ENCODE results near the gene RELA.
"Not testable (repeated sequence)": the region's sequence is repeated elsewhere in the genome, so short reads cannot be mapped to it uniquely, and the experiment has no call there.

Gene RELA

GRCh38 chr11:65663639-65664200 is 1.0 kb upstream of the RELA start:
- no peak for DNase-seq

- no peak for DNase-seq
Observed at GRCh38 chr11:65662247-65662798, 393 bp downstream of the RELA start.

GRCh38 chr11:65661599-65662246 is 993 bp downstream of the RELA start:
- DNase-seq: no peak

- not testable (repeated sequence) for DNase-seq
Observed at GRCh38 chr11:65660908-65661307, 1.8 kb downstream of the RELA start.

- DNase-seq: no peak
Observed at GRCh38 chr11:65660038-65660437, 2.7 kb downstream of the RELA start.

GRCh38 chr11:65658174-65659021 is 4.3 kb downstream of the RELA start:
- DNase-seq: no peak

GRCh38 chr11:65657426-65657825 is 5.3 kb downstream of the RELA start:
- DNase-seq: no peak

GRCh38 chr11:65655570-65656332 is 7.0 kb downstream of the RELA start:
- no peak for DNase-seq

- no peak for DNase-seq
Observed at GRCh38 chr11:65654375-65655349, 8.1 kb downstream of the RELA start.

DNA sequence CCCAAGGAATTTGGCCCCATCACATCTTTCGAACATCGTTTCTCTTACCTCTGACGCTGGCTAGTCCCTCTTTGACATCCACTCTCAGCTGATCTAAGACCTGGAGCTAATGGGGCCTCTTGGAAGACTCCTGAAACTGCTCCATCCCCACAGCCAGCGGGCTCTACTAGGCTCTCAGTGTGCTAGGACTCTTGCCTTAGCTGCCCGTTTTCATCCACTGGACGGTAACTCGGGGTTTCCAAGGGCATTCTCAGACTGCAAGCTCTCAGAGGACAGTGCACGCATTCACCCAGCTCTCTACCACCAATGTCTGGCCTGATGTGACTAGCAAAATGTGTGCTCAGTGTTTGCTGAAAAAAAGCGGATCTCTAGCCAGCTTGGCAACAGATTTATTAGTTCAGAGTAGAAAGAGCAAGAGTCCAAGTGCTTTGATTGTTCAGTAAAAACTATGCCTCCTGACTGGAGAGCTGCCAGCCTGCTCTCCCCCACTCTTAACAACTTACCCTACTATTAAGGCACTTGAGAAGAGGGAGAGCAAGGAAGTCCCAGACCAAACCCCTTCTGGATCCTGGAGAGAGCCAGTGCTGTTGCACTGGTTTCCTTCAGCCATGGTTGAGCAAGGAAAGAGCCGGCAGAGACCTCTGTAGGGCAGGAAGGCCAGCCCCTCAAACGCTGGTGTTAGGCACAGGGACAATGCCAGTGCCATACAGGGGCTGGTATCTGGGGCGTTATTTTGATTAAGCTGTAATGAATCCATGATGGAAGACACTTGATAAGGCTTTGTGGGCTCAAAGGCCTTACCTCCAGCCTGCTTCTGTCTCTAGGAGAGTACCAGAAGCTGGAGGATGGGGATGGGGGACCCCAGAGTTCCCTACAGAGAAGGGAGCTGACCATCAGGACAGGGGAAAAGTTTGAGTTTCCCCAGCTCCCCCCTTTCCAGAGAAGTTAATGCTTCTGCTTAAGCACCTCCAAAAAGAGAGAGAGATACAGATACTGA is 9.2 kb downstream of the RELA start:
- DNase-seq: peak; percentile 3

- DNase-seq: peak; percentile 98
Observed at GRCh38 chr11:65652511-65653228, 10.0 kb downstream of the RELA start.

DNA sequence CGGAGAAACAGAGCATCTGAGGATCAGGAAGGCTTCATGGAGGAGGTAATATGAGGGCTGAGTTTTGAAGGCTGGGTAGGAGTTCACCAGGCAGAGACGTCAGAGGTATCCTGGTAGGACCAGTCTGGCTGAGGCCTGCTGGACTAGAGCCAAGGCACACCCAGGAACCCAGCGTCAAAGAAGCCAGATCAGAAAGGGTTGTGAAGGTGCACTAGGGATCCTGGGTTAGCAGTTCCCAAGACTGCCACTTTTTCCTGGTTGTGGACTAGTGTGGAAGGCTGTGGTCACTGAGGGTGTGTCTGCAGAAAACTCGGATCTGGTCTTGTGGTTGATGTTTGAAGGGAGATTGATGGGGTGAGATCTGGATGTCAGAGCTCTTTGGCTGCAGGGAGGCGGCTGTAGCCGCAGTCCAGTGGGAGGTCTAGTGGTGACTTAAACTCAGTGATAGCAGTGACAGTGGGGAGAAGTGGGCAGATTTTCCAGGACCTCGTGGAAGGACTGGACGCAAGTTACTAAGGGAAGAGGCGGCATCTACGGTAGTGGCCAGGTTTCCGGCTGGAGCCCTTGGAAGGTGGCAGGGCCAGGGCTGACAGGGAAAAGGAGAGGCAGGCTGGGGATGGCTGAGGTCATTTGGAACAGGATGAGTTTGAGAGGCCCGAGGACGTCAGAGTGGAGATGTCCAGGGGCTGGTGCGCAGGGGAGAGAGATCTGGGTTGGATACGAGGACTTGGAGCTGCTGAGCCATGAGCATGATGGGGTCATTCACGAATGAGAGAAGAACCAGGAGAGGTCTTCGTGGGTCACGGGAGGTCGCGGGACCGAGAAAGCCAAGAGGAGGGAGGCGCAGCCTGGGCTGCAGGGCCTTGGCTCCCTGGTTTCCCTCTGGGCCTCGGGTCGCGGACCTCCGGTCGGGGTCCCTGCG is 10.9 kb downstream of the RELA start:
- peak; percentile 13 for DNase-seq

GRCh38 chr11:65651339-65651588 is 11.5 kb downstream of the RELA start:
- no peak for DNase-seq

DNA sequence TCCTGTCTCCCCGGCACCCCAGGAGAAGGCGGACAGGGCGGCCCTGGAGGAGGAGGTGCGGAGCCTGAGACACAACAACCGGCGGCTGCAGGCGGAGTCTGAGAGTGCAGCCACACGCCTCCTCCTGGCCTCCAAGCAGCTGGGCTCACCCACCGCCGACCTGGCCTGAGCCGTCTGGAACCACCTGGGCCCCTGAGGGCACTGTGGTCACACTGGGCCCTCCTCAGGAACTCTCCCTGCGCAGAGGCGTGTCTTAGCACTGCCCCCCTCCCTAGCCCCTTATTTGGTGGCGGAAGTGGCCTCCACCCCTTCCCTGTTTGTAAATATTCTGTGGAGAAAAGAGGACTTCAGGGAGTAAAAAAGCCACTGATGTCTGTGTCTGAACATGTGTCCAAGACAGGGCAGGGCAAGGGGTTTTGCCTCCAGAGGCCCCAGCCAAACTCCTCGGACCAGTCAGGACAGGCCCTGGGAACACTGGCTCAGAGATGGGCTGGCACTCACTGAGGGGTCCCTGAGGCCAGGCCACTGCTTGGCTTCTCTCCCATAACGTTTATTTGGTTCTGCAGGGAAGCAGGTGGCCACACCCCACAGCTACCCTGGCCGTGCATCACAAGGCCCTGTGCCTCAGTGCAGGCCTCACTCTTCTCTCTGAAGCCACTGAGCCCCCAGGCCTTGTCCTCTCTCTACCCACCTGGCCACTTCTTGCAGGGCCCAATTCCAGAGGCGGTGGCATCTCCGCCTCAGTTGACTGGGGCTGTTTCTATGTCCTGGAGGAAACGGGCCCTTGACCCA is 12.0 kb downstream of the RELA start:
- DNase-seq: no peak

- no peak for DNase-seq
Observed at GRCh38 chr11:65649656-65650546, 12.8 kb downstream of the RELA start.

DNA sequence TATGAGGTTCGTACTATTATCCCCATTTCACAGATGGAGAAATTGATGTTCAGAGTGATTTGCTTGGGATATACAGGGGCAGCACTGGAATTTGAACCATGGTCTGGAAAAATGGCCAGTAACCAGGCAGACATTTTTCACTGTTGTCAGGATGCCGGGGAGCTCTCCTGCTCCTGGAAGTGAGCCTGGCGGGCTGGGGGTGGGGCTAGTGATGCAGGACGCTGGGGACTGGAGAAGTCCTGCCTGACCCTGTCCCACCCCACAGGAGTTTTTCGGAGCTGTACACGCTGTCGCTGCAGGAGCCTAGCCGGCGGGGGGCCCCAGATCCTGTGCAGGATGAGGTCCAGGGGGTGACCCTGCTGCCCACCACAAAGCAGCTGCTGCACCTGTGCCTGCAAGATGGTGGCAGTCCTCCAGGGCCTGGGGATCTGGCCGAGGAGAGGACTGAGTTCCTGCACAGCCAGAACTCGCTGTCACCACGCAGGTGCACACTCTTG is 13.7 kb downstream of the RELA start:
- no peak for DNase-seq

Measured in activated gamma-delta T cell treated with Interleukin-2 at 50 U/mL for 16 hours (primary cell).